GM10266 (cell line): Measurements from ENCODE around the gene CPA3.

Source experiments
- DNase-seq: peaks from one replicate; pipeline ENCODE4 v3.0.0; 2012; ENCODE audit errors: extremely low spot score
- TF ChIP-seq, protein P1 (sequence below): IDR thresholded peaks from 2 replicates; pipeline ENCODE4 v1.5.1; 2012; ENCODE audit warnings: mild to moderate bottlenecking, low read depth; ENCODE audit not compliant: control insufficient read depth, insufficient read depth; ENCODE audit errors: missing control alignments

Gene CPA3

DNA sequence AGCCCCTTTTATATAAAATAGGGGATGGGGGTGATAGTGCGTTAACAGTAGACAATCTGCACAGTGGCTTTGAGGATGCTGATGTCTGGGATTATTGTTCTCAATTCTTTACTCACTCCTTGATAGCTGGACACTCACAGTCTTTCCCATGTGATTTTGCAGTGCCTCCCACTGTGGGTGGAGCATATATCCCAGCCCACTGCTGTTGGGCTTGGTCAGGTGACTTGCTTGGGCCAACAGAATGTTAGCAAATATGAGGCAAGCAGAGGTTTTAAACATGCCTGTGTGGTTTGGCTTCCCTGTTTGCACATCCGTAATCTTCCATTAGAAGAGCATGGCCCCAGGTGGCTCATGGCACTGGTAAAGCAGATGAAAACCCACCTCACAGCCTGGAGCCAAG lies 46.5 kb downstream of the CPA3 start:
- DNase-seq = no peak
- TF ChIP-seq, protein P1, sequence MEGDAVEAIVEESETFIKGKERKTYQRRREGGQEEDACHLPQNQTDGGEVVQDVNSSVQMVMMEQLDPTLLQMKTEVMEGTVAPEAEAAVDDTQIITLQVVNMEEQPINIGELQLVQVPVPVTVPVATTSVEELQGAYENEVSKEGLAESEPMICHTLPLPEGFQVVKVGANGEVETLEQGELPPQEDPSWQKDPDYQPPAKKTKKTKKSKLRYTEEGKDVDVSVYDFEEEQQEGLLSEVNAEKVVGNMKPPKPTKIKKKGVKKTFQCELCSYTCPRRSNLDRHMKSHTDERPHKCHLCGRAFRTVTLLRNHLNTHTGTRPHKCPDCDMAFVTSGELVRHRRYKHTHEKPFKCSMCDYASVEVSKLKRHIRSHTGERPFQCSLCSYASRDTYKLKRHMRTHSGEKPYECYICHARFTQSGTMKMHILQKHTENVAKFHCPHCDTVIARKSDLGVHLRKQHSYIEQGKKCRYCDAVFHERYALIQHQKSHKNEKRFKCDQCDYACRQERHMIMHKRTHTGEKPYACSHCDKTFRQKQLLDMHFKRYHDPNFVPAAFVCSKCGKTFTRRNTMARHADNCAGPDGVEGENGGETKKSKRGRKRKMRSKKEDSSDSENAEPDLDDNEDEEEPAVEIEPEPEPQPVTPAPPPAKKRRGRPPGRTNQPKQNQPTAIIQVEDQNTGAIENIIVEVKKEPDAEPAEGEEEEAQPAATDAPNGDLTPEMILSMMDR = no peak

- DNase-seq = no peak
- TF ChIP-seq, protein P1 = no peak
Observed at GRCh38 chr3:148914936-148915690, 50.0 kb downstream of the CPA3 start.

- TF ChIP-seq, protein P1 = no peak
- no peak for DNase-seq
Observed at GRCh38 chr3:148916132-148916531, 51.0 kb downstream of the CPA3 start.

DNA sequence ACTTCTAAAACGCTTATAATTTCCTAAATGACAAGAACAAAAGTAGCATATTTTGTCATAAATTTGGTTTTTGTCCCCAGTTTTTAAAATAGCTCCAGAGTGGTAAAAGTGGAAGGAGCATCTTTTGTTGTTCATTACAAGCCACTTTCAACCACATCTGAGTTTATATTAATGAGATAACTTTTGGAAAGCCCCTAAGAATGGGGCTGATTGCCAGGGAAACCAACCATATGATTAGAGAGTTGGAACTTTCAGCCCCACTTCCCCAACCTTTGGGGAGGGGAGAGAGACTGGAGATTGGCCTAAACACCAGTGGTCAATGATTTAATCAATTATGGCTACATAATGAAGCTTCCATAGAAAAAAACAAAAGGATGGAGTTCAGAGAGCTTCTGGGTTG lies 57.4 kb downstream of the CPA3 start:
- TF ChIP-seq, protein P1 = no peak
- no peak for DNase-seq

DNA sequence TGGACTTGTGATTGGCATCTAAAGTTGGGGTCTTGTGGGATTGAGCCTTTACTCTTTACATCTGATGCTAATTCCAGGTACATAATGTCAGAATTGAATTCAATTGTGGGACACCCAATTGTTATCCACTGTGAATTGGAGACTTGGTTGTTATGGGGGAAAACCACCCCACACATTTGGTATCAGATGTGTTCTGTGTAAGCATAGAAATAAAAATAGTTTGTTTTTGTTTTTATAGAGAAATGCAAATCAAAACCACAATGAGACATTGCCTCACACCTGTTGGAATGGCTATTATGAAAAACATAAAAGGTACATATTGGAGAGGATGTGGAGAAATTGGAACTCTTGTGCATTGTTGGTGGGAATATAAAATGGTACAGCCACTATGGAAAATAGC lies 58.5 kb downstream of the CPA3 start:
- TF ChIP-seq, protein P1 = no peak
- DNase-seq = no peak

DNA sequence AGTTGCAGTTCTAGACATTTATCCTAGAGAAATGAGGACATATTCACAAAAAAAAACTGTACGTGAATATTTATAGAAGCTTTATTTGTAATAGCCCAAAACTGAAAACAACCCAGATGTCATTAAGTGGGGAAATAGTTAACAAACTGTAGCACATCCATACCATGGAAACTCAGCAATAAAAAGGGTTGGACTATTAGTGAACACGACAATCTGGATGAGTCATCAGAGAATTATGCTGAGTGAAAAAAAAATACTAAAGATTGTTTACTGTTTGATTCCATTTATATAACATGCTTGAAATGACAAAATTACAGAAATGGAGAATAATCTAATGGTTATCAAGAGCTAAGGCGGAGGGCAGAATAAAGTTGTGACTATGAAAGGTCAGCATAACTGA lies 59.5 kb downstream of the CPA3 start:
- no peak for DNase-seq
- TF ChIP-seq, protein P1 = no peak

DNA sequence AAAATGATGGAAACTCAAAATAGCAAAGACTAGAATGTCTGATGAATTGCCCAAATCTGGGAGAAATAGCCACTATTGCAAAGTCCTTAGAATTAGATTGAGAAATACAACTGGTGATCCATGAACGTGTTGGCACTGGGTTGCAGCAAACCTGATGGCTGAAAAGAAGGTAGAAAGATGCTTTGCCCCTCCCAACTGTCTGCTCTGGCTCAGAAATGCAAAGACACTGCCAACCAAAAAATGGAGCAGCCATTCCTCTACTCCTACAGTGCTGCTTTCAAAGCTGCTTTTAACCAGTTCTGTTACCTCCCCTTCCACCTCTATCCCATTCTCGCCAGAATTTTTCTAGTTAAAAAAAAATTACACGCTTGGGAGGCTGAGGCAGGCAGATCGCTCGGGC lies 60.7 kb downstream of the CPA3 start:
- DNase-seq = no peak
- TF ChIP-seq, protein P1 = no peak
